SU-DHL-6 (cell line): ENCODE data around the gene PTGES2.

ENCODE experiments used
- EZH2phosphoT487 ChIP-seq: fragments of 200-600 bp; sonication (generic), shearing (Covaris generic); conservative IDR thresholded peaks from 2 replicates; pipeline ENCODE4 v1.6.1; 2018; ENCODE audit warnings: mild to moderate bottlenecking, antibody characterized with exemption, low read length, moderate library complexity, mixed read lengths
- TF ChIP-seq, protein P1 (sequence below): fragments of 200-600 bp; sonication (generic); IDR thresholded peaks from one replicate; pipeline ENCODE4 v1.5.1; 2017; ENCODE audit warnings: antibody characterized with exemption, mild to moderate bottlenecking, low read length, moderate library complexity; ENCODE audit not compliant: insufficient read depth, poor library complexity, severe bottlenecking

DNA sequence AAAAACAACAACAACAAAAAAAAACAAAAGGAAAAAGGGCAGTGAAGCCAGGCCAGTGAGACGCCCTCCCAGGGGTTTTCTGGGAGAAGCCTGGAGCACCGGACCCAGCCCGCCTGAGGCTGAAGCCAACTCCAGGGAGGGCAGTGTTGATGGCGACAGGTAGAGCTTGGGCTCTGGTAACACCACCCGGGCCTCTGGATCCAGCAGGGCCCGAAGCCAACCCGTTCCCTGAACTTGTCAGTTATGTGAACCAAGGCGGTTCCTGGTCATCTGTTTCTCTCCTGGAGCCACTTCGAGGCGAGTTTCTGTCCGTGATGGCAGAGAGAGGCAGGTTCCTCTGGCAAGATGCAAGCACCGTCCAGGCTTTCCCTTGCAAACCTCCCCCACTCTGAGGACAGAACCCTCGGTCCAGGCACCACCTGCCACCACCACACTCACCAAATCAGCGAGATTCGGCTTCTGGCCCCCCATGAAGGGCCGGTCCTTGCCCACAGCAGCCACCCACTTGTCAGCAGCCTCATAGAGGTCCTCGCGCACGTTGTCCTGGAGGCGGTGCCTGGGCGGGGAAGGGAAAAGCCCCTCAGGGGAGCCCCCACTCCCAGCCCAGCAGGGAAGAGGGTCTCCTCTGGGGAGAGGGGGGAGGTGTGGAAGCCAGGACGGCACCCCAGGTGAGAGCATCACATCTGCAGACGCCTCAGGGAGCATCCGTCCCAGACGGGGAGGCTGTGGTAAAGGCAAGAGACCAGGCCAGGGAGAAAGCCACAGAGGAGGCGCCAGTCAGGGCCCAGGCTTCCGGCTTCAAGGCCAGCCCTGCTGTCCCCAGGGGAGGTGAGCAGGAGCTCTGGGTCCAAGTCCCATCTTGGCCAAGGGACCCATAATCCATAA, 5.4 kb downstream of the PTGES2 start:
- TF ChIP-seq, protein P1, sequence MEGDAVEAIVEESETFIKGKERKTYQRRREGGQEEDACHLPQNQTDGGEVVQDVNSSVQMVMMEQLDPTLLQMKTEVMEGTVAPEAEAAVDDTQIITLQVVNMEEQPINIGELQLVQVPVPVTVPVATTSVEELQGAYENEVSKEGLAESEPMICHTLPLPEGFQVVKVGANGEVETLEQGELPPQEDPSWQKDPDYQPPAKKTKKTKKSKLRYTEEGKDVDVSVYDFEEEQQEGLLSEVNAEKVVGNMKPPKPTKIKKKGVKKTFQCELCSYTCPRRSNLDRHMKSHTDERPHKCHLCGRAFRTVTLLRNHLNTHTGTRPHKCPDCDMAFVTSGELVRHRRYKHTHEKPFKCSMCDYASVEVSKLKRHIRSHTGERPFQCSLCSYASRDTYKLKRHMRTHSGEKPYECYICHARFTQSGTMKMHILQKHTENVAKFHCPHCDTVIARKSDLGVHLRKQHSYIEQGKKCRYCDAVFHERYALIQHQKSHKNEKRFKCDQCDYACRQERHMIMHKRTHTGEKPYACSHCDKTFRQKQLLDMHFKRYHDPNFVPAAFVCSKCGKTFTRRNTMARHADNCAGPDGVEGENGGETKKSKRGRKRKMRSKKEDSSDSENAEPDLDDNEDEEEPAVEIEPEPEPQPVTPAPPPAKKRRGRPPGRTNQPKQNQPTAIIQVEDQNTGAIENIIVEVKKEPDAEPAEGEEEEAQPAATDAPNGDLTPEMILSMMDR, result no peak
- TF ChIP-seq EZH2phosphoT487, result no peak
